ENCODE measurements around the gene IL1RL2. TPM values are rescaled to one million over a fixed set of nuclear protein-coding genes. Genes with fewer than 3 reads are reported as not detected.

The IL1RL2 gene
- total and polyA plus RNA-seq, 2 of the 8 experiments (the other 6 are each of a cell fraction or from before 2014, with no cell fraction given): not detected

GRCh38 chr2:102206666-102207341 is 20.0 kb downstream of the IL1RL2 start (continued):
- TF ChIP-seq CHD7 (IDR thresholded peaks at IDR 0.05; ENCODE audit: insufficient replicate concordance, low read length) (no peak), SRF (IDR thresholded peaks at IDR 0.05; ENCODE audit: low read depth, low read length) (no peak), EGR1 (IDR thresholded peaks at IDR 0.05; ENCODE audit: borderline replicate concordance, low read depth, low read length) (no peak)
